IPS DF 4.7 (cell line): ENCODE measurements around the gene RNASE13.
"Not testable (repeated sequence)": the region's sequence is repeated elsewhere in the genome, so short reads cannot be mapped to it uniquely, and the experiment has no call there.

Experiments used
- DNase-seq: peaks from one replicate; pipeline ENCODE4 v3.0.0-alpha.2; 2013; ENCODE audit warnings: low spot score; ENCODE audit errors: extremely low read depth

RNASE13 gene

GRCh38 chr14:21042918-21043317 lies 8.3 kb upstream of the RNASE13 start:
- DNase-seq = no peak

- no peak for DNase-seq
Observed at GRCh38 chr14:21041676-21042433, 7.2 kb upstream of the RNASE13 start, which contains the start of gene RNASE7. TSS of gene RNASE7 (plus strand) at chr14:21042362. CDS start at chr14:21042993, 631 bp downstream.

DNA sequence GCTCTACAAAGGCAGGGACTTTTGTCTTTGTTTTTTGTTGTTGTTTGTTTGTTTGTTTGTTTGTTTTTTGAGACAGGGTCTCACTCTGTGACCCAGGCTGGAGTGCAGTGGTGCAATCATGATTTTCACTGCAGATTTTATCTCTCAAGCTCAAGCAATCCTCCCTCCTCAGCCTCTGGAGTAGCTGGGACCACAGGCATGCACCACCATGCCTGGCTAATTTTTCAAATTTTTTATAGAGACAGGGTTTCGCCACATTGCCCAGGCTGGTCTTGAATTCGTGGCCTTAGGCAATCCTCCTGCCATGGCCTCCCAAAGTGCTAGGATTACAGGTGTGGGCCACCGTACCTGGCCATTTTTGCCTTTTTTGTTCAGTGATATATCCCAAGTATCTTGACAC lies 6.3 kb upstream of the RNASE13 start:
- DNase-seq = not testable (repeated sequence)

GRCh38 chr14:21040370-21040925 lies 5.8 kb upstream of the RNASE13 start:
- no peak for DNase-seq

GRCh38 chr14:21039585-21040369 lies 5.2 kb upstream of the RNASE13 start:
- DNase-seq = no peak

DNA sequence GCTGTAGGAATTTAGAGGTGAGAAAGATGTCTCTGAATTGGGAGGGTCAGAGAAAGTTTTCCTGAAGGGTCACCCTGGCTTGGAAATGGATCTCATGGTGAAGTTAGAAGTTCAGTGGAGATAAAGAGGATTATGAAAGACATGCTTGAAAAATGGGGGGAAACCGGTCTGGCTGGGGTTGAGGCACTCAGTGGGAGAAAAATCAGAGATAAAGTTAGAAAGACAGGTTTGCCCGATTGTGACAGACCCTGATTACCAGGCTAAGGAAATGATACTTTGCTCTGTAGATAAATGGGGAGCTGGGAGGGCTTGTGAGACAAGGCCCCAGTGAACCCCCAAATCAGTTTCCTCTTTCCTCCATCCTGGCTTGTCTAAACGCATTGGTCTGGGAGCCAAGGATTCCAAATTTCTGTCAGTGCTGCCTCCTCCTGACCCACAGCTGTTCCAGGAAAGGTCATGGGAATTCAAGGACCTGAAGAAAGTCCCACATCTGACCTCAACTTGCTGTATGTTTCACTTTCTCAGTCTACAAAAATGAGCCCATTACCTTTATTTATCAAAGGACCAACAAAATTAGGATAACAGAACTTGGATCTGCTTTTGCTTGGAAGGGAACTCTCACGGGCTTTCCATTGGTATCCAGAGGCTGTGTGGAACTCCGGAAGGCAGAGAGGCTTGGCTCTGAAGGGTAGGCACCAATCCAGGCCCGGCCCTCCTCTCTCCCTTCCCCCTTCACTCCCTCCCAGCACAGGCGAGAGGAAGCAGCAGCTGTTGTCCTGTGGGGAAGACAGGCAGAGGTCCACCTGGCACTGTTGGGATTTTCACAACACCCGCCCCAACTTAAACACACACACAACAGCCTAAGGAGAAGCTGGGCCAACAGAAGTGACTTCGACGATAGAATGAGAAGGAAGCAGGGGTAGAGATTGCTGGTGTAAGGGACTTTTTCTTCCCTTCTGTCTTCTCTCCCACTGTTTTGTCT lies 4.1 kb upstream of the RNASE13 start:
- no peak for DNase-seq

DNA sequence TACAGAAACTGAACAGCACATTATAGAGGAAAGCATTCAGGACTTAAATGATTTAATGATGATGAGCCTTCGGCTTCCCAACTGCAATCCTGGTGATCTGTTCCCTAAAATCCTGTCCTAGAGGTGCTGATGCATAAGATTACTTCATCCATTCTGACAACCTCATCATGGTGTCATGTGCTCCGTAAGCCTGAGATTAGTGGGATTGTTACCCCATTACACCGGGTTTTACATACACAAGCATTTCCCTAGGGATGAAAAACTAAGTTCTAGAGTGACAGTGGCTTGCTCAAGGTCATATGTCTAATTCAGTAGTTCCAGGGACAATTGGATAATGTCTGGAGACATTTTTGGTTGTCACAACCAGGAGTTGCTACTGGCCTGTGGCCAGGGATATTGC lies 2.5 kb upstream of the RNASE13 start:
- no peak for DNase-seq

DNA sequence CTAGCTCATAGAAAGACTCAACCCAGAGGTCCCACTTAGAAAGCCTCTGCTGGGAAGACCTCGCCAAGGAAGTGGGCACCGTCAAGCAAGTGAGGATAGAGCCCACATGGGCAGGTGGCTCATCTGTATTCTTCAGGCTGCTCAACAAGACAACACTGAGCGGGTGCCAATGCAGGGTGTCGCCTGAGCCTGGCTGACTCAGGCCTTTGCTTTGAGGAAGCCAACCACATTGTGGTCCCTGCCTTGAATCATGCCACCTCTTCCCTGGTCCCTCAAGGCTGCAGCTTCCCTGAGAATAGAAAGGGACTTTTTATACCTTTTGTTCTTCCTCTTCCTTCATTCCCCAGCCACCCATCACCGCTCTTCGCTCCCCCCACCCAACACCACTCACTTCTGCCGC lies 2.1 kb upstream of the RNASE13 start:
- no peak for DNase-seq

DNA sequence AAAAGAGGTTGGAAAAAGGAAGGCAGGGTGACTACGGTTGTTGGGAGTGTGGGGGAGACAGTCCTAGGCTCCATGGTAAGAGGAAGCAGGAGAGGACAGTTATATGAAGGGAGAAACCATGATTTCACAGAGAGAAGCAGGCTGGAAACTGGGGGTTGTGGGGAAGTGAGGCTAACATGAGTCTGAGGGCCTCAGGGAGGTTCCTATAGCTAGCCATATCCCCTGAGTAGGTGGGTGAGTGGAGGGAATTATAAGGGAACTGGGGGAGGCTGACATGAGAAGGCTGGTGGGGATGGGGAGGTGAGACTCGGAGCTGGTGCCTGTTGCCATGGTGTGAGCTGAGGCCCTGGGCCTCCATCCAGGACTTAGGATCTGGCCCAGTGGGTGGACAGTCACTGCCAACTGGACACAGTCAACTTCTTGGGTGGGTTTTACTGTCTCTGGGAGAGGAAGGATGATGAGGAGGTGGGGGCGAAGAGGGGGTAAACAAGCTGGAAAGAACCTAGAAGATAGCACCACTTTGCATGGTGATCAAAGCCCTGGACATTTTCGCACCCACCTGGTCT lies 1.4 kb downstream of the RNASE13 start:
- no peak for DNase-seq

DNA sequence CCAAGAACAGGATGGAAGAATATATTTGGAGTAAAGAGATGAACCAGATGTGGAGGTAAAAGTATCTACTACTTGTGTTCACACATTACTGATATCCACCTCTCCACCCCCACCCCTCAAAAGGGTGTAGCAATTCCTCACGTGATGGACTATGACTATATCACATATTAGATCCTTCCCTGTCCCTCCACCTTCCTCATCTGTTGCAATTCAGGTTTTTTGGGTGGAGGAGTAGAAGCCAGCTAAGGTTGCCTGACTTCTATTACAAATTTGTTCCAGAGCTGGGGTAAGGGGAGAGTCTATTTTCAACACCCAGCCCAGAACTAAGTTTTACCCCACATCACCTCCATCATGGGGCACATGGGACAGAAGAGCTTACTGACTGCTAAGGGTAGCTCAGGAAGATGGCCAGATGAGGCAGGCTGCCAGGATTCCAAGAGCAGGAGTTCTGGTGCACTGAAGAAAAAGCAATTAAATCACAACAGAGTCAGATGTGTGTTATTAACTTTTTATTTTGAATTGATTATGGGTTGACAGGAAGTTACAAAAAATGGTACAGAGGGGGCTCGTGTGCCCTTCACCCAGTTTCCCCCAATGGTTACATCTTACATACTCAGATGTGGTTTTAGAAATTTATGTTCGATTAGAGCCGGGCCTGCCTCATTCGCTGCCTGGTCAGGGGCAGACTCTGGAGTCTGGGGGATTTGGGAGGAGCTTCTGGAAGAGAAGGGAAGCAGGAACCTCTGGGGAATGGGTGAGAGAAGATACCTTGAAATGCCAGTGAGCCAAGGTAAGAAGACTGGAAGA lies 2.1 kb downstream of the RNASE13 start:
- DNase-seq = no peak

DNA sequence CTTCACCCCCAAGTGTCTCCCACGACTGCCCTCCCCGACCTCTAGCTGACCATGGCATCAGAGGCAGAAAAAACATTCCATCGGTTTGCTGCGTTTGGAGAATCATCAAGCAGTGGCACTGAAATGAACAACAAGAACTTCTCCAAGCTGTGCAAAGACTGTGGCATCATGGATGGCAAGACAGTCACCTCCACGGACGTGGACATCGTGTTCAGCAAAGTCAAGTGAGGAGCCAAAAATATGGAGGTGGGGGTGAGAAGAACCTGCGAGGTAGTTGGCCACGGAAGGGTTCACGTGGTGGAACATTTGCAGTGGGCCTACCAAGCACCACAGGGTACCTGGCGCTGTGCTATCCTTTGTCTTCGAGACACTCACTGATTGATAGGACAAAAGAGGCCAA lies 4.1 kb downstream of the RNASE13 start:
- no peak for DNase-seq

- no peak for DNase-seq
Observed at GRCh38 chr14:21029917-21030316, 4.7 kb downstream of the RNASE13 start, which contains the start of gene TPPP2. TSS of gene TPPP2 (plus strand) at chr14:21030217. CDS start at chr14:21030582, 365 bp downstream.

DNA sequence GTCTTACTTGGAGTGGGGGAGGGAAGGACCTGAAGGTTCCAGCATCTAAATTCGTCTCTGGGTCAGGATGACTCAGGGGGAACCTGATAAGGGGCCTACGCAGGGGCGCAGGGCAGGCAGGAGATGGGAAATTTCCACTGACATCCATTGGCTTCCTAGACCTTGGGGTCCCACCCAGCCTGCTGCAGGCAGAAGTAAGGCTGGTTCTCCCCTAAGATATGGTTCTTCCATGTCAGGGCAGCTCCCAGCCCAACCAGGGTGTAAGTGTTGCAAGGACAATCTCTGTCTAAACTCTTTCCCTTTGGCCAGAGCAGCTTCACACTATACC lies 7.7 kb downstream of the RNASE13 start:
- no peak for DNase-seq

GRCh38 chr14:21026274-21026987 lies 8.2 kb downstream of the RNASE13 start:
- no peak for DNase-seq

DNA sequence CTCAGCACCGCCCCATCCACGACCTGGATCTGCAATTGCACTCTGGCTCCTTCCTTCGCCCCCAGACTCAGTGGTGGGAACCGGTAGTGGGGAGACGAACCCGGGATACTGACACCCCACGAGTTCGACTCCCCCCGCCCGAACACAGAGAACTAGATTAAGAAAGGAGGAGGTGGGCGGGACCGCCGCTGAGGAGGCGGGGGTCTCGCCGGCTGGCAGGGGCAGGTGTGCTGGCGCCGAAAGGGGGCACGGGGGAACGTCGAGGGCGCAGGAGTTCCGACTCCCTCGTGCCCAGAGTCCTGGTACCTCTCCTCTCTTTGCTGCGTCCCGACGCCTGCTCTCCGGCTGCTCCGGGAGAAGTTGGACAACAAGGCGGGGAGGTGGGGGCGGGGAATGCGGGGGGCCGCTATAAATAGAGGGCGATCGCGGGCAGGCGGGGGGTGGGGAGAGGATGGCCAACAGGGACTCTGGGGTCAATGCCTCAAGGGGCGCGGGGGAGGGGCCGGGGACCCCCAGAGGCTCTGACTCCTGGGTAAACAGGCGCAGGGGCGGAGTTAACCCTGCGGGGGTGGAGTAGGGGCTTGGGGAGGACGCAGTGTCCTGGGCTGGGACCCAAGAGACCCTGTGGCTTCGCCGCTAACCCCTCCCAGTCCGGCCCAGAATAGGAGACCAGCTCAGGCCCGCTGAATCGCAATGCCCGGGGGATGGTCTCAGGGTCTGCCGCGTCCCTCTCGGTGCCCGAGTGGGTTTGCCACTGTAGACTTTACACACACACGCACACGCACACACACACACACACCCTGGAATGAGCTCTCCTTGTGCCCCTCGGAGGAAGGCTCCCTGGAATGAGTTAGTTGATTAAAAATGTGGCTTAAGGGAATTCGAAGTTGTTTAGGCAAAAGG lies 9.0 kb downstream of the RNASE13 start:
- DNase-seq = no peak

DNA sequence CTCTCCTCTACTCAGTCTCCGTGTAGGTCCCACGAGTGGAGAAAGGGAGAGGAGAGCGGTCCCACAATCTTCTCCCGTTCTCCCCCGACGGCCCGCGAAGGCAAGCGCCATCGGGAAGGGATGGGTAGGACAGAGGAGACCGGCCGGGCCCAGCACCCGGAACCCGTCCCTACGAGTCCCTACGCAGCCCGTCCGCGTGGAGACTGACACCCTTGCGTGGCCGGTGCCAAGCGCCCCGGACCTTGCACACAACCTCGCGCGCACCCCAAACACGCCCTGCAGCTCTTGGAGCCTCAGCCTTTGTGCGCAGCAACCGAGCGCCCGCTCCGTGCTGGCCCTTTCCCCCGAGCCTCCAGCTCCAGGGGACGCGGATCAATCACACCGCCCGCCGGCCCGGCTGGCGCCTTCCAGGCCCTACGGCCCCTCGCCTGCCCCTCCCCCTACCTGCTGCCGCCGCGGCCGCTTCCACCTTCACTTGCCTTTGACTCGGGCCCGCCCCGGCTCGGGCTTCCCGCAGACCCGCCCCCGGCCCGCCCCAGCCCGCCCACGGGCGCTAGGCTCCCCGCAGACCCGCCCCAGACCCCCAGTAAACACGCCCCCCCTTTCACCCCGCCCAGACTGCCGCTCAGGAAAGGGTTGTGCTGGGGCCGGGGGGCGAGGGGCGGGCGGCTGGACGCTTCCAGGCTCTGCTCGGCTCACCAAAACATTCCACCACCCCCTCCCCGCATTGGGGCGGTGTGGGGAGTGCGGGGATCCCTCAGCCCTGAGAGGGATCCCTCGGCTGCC lies 9.8 kb downstream of the RNASE13 start, which contains the start of gene NDRG2:
Gene NDRG2 (minus strand): TSS at position 477 of the 786 bp plus-strand sequence. CDS start 1,746 bp downstream, outside the sequence.
- no peak for DNase-seq

GRCh38 chr14:21023817-21024584 lies 10.6 kb downstream of the RNASE13 start:
- DNase-seq = no peak
